ENCODE measurements around the gene PPP6R3.

Gene PPP6R3

DNA sequence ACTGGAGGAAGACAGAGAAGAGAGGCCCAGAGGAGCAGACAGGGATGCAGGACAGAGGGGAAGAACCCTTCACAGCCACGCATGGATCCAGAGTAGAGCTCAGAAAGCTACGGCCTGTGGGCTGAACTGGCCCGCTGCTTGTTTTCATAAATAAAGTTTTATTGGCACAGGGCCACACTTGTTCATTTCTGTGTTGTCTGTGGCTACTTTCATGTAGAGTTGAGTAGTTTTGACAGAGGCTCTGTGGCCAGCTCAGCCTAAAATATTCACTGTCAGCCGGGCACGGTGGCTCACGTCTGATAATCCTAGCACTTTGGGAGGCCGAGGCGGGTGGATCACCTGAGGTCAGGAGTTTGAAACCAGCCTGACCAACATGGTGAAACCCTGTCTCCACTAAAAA, 197.5 kb downstream of the PPP6R3 start:
- peak overlapping the region in 1 of 3 experiments; percentile 11 for H3K27ac Mint-ChIP-seq
- H3K27me3 Mint-ChIP-seq (ENCODE audit: low read depth), result peaks cover 9% of the 10 kb centered on the region
- H3K36me3 Mint-ChIP-seq (ENCODE audit: low read depth), result no peaks in the 10 kb centered on the region
- H3K9me3 Mint-ChIP-seq, result peaks cover 15% of the 10 kb centered on the region
- peaks cover 19% of the 10 kb centered on the region for H3K4me1 Mint-ChIP-seq
- no peak overlapping the region for H3K4me3 Mint-ChIP-seq
- TF ChIP-seq, protein P1, sequence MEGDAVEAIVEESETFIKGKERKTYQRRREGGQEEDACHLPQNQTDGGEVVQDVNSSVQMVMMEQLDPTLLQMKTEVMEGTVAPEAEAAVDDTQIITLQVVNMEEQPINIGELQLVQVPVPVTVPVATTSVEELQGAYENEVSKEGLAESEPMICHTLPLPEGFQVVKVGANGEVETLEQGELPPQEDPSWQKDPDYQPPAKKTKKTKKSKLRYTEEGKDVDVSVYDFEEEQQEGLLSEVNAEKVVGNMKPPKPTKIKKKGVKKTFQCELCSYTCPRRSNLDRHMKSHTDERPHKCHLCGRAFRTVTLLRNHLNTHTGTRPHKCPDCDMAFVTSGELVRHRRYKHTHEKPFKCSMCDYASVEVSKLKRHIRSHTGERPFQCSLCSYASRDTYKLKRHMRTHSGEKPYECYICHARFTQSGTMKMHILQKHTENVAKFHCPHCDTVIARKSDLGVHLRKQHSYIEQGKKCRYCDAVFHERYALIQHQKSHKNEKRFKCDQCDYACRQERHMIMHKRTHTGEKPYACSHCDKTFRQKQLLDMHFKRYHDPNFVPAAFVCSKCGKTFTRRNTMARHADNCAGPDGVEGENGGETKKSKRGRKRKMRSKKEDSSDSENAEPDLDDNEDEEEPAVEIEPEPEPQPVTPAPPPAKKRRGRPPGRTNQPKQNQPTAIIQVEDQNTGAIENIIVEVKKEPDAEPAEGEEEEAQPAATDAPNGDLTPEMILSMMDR (IDR thresholded peaks at IDR 0.05; ENCODE audit: unreplicated experiment in 3 of 3), result no peak

DNA sequence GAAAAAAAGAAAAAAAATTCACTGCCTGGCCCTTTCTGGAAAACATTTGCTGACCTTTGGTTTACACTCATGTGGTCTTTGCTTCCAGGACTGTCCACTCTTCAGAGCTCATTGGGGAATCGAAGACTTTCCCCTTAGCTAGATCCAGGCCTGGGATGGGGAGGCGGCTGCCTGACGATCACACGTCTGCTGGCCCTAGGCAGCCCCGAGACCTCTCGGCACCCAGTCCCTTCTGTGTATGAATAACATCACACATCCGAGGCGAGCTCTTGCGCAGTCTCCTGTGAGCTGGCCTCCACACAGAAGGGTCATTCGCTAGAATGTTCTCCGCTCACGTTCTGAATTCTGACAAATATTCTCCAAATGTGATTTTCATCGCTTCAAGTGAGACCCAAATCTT, 198.1 kb downstream of the PPP6R3 start:
- Mint-ChIP-seq H3K27me3 (ENCODE audit: low read depth) (peaks cover 9% of the 10 kb centered on the region), H3K36me3 (ENCODE audit: low read depth) (no peaks in the 10 kb centered on the region), H3K4me3 (no peak overlapping the region), H3K9me3 (peaks cover 12% of the 10 kb centered on the region), H3K4me1 (peaks cover 19% of the 10 kb centered on the region), H3K27ac (peak overlapping the region; percentile 85 to 94 (median 90))
- TF ChIP-seq, protein P1 (IDR thresholded peaks at IDR 0.05; ENCODE audit: unreplicated experiment in 3 of 3), result no peak

DNA sequence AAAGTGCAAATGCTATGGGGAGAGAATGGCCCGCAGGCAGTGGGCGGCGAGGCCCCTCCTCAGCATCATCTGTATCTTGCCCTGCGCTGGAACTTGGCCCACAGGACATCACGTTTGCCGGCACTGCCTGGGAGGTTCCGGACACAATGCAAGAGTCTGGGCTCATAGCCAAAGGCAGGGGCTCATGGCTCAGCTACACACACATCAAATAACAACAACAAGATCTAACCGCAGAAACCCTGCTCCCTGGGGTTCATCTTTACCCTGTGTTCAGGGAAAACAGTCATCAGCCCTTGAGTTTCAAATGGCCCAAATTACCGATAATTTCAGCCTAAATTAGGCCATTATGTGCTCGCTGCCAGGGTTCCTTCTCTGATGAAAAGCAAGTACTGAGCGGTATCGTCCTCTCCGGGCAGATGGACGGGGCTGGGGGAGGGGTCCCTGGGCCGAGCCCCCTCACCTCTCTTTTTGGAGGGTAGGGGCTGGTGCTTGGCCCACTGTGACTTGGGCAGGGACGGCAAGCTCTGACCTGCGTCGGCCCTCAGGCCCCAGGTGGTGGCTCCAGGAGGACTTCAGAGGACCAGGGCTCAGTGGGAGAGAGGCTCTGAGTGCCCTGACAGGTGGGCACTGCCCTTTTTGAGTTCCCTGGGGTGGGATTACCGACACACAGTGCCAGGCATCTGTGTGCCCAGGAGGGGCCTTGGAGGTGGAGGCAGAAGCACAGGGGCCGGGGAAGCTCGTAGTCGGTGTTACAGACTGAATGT, 198.8 kb downstream of the PPP6R3 start:
- no peaks in the 10 kb centered on the region for H3K36me3 Mint-ChIP-seq (ENCODE audit: low read depth)
- peaks cover 9% of the 10 kb centered on the region for H3K27me3 Mint-ChIP-seq (ENCODE audit: low read depth)
- peak overlapping the region in 1 of 3 experiments; percentile 15 for H3K4me3 Mint-ChIP-seq
- peaks cover 12% of the 10 kb centered on the region for H3K9me3 Mint-ChIP-seq
- TF ChIP-seq, protein P1 (IDR thresholded peaks at IDR 0.05; ENCODE audit: unreplicated experiment in 3 of 3), result no peak
- peak overlapping the region; percentile 85 to 94 (median 90) for H3K27ac Mint-ChIP-seq
- H3K4me1 Mint-ChIP-seq, result peaks cover 19% of the 10 kb centered on the region

DNA sequence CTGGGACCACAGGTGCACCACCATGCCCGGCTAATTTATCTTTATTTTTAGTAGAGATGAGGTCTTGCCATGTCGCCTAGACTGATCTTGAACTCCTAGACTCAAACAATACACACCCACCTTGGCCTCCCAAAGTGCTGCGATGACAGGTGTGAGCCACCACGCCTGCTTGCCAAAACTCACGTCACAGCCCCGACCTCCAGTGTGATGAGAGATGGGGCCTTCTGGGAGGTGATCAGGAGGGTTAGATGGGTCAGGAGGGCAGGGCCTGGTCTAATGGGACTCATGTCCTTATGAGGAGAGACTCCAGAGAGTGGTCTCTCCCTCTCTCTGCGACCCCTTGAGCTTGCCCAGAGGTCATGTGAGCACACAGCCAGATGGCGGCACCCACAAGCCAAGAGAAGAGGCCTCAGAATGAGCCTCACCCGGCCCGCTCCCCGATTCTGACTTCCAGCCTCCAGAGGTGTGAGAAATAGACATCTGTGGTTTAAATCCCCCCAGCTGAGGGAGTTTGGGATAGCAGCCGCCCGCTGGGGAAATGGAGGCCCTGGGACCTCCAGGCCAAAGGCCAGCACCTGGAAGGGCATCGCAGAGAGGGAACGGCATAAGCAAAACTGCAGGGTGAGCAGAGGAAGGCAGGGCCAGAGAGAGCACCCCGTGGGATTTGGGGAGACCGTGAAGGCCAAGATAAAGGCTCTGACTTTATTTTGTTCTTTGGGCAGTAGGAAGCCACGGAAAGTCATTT, 199.7 kb downstream of the PPP6R3 start:
- Mint-ChIP-seq H3K27me3 (ENCODE audit: low read depth) (peaks cover 10% of the 10 kb centered on the region), H3K36me3 (ENCODE audit: low read depth) (no peaks in the 10 kb centered on the region), H3K4me1 (peaks cover 21% of the 10 kb centered on the region), H3K27ac (peak overlapping the region in 1 of 3 experiments; percentile 66), H3K4me3 (no peak overlapping the region), H3K9me3 (peaks cover 5% of the 10 kb centered on the region)
- TF ChIP-seq, protein P1 (IDR thresholded peaks at IDR 0.05; ENCODE audit: unreplicated experiment in 3 of 3), result no peak

DNA sequence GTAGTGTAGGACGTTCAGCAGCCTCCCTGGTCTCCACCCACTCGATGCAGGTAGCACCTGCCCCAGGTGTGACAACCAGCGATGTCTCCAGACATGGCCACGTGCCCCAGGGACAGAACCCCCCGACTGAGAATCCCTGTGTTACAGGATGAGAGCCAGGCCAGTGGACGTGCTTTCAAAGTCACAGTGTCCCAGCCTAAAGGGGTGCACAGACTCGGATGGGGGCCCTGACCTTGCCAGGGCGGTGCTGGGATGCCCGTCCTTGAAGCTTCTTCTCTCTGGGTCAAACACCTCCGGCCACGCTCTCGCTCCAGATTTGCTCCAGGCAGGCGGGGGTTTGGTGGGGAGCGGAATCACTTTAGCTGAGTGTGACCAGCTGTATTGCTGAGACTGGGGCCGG, 200.5 kb downstream of the PPP6R3 start:
- TF ChIP-seq, protein P1 (IDR thresholded peaks at IDR 0.05; ENCODE audit: unreplicated experiment in 3 of 3), result no peak
- H3K27me3 Mint-ChIP-seq (ENCODE audit: low read depth), result peaks cover 13% of the 10 kb centered on the region
- no peak overlapping the region for H3K4me3 Mint-ChIP-seq
- H3K9me3 Mint-ChIP-seq, result peaks cover 2% of the 10 kb centered on the region
- no peaks in the 10 kb centered on the region for H3K36me3 Mint-ChIP-seq (ENCODE audit: low read depth)
- no peak overlapping the region for H3K27ac Mint-ChIP-seq
- peaks cover 24% of the 10 kb centered on the region for H3K4me1 Mint-ChIP-seq
